ENCODE data around the gene CMC2.

DNA sequence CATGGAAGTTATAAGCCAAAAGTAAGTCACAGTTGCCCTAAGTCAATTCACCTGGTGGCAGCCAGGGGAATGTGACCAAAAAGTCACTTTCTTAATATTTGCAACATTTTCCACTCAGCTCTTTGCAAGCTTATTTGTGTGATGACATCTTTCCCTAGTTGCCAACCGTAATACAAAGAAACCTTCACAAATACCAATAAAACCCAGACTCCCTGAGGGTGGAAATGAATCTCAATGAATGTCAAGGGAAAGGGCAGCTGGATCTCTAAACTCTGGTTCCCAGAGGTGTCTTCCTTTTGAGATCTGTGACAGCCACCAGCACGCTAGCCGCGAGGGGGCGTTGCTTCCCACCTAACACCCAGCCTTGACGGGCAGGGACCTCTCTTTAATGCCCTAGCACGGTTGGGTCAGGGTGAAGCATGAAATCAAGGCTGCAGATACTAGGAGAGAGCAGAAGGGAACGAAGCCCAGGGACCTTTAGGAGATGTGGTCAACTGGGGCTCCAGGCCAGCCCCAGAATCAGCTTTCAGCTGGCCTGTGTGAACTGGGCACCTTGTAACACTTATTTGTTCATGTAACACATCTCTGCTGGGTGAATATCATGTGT lies 82.2 kb downstream of the CMC2 start:
- TF ChIP-seq, protein P1, sequence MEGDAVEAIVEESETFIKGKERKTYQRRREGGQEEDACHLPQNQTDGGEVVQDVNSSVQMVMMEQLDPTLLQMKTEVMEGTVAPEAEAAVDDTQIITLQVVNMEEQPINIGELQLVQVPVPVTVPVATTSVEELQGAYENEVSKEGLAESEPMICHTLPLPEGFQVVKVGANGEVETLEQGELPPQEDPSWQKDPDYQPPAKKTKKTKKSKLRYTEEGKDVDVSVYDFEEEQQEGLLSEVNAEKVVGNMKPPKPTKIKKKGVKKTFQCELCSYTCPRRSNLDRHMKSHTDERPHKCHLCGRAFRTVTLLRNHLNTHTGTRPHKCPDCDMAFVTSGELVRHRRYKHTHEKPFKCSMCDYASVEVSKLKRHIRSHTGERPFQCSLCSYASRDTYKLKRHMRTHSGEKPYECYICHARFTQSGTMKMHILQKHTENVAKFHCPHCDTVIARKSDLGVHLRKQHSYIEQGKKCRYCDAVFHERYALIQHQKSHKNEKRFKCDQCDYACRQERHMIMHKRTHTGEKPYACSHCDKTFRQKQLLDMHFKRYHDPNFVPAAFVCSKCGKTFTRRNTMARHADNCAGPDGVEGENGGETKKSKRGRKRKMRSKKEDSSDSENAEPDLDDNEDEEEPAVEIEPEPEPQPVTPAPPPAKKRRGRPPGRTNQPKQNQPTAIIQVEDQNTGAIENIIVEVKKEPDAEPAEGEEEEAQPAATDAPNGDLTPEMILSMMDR (optimal IDR thresholded peaks at IDR 0.05 in 1 of 3, IDR thresholded peaks at IDR 0.05 in 1 of 3, conservative IDR thresholded peaks at IDR 0.05 in 1 of 3; ENCODE audit: extremely low read depth in 1 of 3, insufficient read depth in 2 of 3, low read length in 3 of 3): peak; percentile 48 to 80 (median 67)
- TF ChIP-seq EZH2 (IDR thresholded peaks at IDR 0.05; ENCODE audit: low read length): no peak
